GM23338 (cell line): ENCODE measurements around the gene CENPL. TPM values are rescaled to one million over a fixed set of nuclear protein-coding genes. Genes with fewer than 3 reads are reported as not detected.
"Not testable (repeated sequence)": the region's sequence is repeated elsewhere in the genome, so short reads cannot be mapped to it uniquely, and the experiment has no call there.

Experiments used
- ATAC-seq: fragments of 200-7000 bp; cut with Tn5 transposase; 3 replicates; pipeline ENCODE4 v1.9.1; 2020
- DNase-seq: peaks from one replicate; pipeline ENCODE4 v3.0.0-alpha.2; 2015; ENCODE audit warnings: low spot score
- H2AFZ ChIP-seq: fragments of 200-600 bp; sonication (generic); 2 replicates; pipeline ENCODE4 v1.8.0; 2016; ENCODE audit warnings: antibody characterized with exemption, mild to moderate bottlenecking, moderate library complexity
- H3F3A ChIP-seq: fragments of 200-600 bp; sonication (generic); replicated peaks from 2 replicates; pipeline ENCODE4 v1.8.0; 2017; ENCODE audit warnings: antibody characterized with exemption, mixed run types, low read depth
- H3K27ac ChIP-seq: fragments of 200-600 bp; sonication (generic); 2 replicates; pipeline ENCODE4 v1.6.1; 2016; ENCODE audit warnings: low read depth
- H3K27me3 ChIP-seq: fragments of 200-600 bp; sonication (generic); 2 replicates; pipeline ENCODE4 v1.8.0; 2016; ENCODE audit warnings: mild to moderate bottlenecking, mixed run types, moderate library complexity; ENCODE audit not compliant: insufficient read depth
- H3K36me3 ChIP-seq: fragments of 200-600 bp; sonication (generic); 2 replicates; pipeline ENCODE4 v1.8.0; 2016; ENCODE audit warnings: mild to moderate bottlenecking; ENCODE audit not compliant: insufficient read depth
- H3K4me1 ChIP-seq: fragments of 200-600 bp; sonication (generic); 2 replicates; pipeline ENCODE4 v1.8.0; 2016; ENCODE audit warnings: mild to moderate bottlenecking, moderate library complexity; ENCODE audit not compliant: insufficient read depth
- H3K4me2 ChIP-seq: fragments of 200-600 bp; sonication (generic); 2 replicates; pipeline ENCODE4 v1.7.1; 2017; ENCODE audit warnings: mixed run types
- H3K4me3 ChIP-seq: fragments of 200-600 bp; sonication (generic); 2 replicates; pipeline ENCODE4 v1.6.1; 2016; ENCODE audit warnings: mixed run types
- H3K79me2 ChIP-seq: fragments of 200-600 bp; sonication (generic); replicated peaks from 2 replicates; pipeline ENCODE4 v1.8.0; 2017; ENCODE audit warnings: mild to moderate bottlenecking; ENCODE audit not compliant: insufficient read depth
- H3K9me2 ChIP-seq: fragments of 200-600 bp; sonication (generic); 2 replicates; pipeline ENCODE4 v1.8.0; 2017; ENCODE audit not compliant: insufficient read depth
- H4K20me1 ChIP-seq: fragments of 200-600 bp; sonication (generic); replicated peaks from 2 replicates; pipeline ENCODE4 v1.8.0; 2017; ENCODE audit warnings: mild to moderate bottlenecking; ENCODE audit not compliant: insufficient read depth
- H3K27ac Mint-ChIP-seq: 2 replicates; pipeline ENCODE4 v1.8.0; 2020; ENCODE audit warnings: inconsistent platforms, mild to moderate bottlenecking, moderate library complexity, mixed read lengths
- H3K27me3 Mint-ChIP-seq: 3 replicates; pipeline ENCODE4 v1.8.0; 2022; ENCODE audit warnings: low read depth, mild to moderate bottlenecking, moderate library complexity, mixed read lengths, inconsistent platforms; ENCODE audit not compliant: insufficient read depth, poor library complexity
- H3K36me3 Mint-ChIP-seq: 3 replicates; pipeline ENCODE4 v1.8.0; 2021; ENCODE audit warnings: low read depth, mild to moderate bottlenecking, inconsistent platforms, moderate library complexity, mixed read lengths
- H3K4me1 Mint-ChIP-seq: 3 replicates; pipeline ENCODE4 v1.8.0; 2020; ENCODE audit warnings: mild to moderate bottlenecking, inconsistent platforms, mixed read lengths
- H3K4me3 Mint-ChIP-seq: 3 replicates; pipeline ENCODE4 v1.8.0; 2021; ENCODE audit warnings: moderate library complexity, mild to moderate bottlenecking, inconsistent platforms, mixed read lengths
- H3K9me3 Mint-ChIP-seq: 3 replicates; pipeline ENCODE4 v1.8.0; 2020; ENCODE audit warnings: moderate library complexity, mild to moderate bottlenecking, inconsistent platforms, mixed read lengths
- CREB1 ChIP-seq: fragments of 250-450 bp; sonication (Bioruptor Pico); IDR thresholded peaks from 2 replicates; pipeline ENCODE4 v1.5.0; 2020; ENCODE audit warnings: low read depth, mild to moderate bottlenecking, moderate library complexity
- ETS1 ChIP-seq: IDR thresholded peaks from 2 replicates; pipeline ENCODE4 v1.6.1; 2016; ENCODE audit warnings: antibody characterized with exemption
- EZH2 ChIP-seq: fragments of 200-600 bp; sonication (generic); IDR thresholded peaks from one replicate; pipeline ENCODE4 v1.8.0; 2017; ENCODE audit warnings: antibody characterized with exemption, mild to moderate bottlenecking, low read depth; ENCODE audit not compliant: unreplicated experiment
- EZH2phosphoT487 ChIP-seq: fragments of 200-600 bp; sonication (generic); IDR thresholded peaks from one replicate; pipeline ENCODE4 v1.8.1; 2018; ENCODE audit warnings: antibody characterized with exemption; ENCODE audit not compliant: unreplicated experiment
- JUNB ChIP-seq: IDR thresholded peaks from one replicate; pipeline ENCODE4 v1.6.1; 2016; ENCODE audit warnings: antibody characterized with exemption; ENCODE audit not compliant: unreplicated experiment
- NANOG ChIP-seq: IDR thresholded peaks from 2 replicates; pipeline ENCODE4 v1.6.1; 2016; ENCODE audit warnings: antibody characterized with exemption, borderline replicate concordance
- POLR2AphosphoS5 ChIP-seq: IDR thresholded peaks from 2 replicates; pipeline ENCODE4 v1.6.1; 2016; ENCODE audit warnings: antibody characterized with exemption, low read depth
- STAT1 ChIP-seq: IDR thresholded peaks from one replicate; pipeline ENCODE4 v1.6.1; 2016; ENCODE audit warnings: antibody characterized with exemption; ENCODE audit not compliant: unreplicated experiment
- ZNF114 ChIP-seq: fragments of 250-450 bp; sonication (Bioruptor Pico); IDR thresholded peaks from 2 replicates; pipeline ENCODE4 v1.5.0; 2020; ENCODE audit warnings: mild to moderate bottlenecking, moderate library complexity
- ZNF331 ChIP-seq: fragments of 250-450 bp; sonication (Bioruptor Pico); IDR thresholded peaks from 2 replicates; pipeline ENCODE4 v1.5.0; 2020; ENCODE audit warnings: low read depth, mild to moderate bottlenecking, moderate library complexity
- polyA plus RNA-seq: library from polyadenylated mRNA; unstranded; fragments of >200 nt; fragmentation: Nextera tagmentation; extraction: Ambion mirVana; gene quantifications from 2 replicates; pipeline ENCODE4 v1.2.1, GENCODE V29; 2016
- total RNA-seq: library from RNA; depleted of rRNA; stranded (reverse); fragments of >200 nt; shearing (Covaris generic); gene quantifications from 2 replicates; pipeline ENCODE4 v1.2.3, GENCODE V29; 2014
- TF ChIP-seq, protein P1 (sequence below), 2 experiments: fragments of 200-600 bp in 1 of 2; sonication (generic) in 1 of 2; conservative IDR thresholded peaks; 2 replicates each; pipeline versions ENCODE4 v1.5.1 to v1.6.1; 2016 to 2017; ENCODE audit warnings: antibody characterized with exemption in 2 of 2, low read depth in 2 of 2, mild to moderate bottlenecking in 2 of 2, moderate library complexity in 1 of 2

Gene CENPL
- total and polyA plus RNA-seq, 2 experiments from 2014 or later, result 13.6 to 23.5 TPM

DNA sequence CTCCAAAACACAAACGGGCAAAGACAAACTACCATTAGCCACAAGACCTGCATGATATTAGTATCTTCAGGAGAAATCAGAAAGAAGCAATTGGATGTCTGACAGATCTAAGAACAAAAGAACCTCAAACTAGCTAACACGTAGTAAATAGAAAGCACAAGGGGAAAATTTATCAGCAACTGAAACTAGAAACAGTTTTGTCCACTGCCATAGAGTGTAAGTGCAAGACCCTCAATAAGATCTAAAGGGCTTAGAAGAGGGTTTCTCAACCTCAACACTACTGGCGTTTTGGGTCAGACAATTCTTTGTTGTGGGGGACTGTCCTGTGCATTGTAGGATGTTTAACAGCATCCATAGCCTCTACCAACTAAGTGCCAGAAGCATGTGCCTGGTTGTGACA is 55.9 kb downstream of the CENPL start:
- Histone ChIP-seq H3K36me3 (peaks cover 5% of the 10 kb centered on the region; the same call in 1 of the 2 replicates), H3K9me2 (no peaks in the 10 kb centered on the region), H2AFZ (no peak overlapping the region), H3K4me3 (no peak overlapping the region), H3K27me3 (no peaks in the 10 kb centered on the region), H3F3A (no peaks in the 10 kb centered on the region), H3K79me2 (no peaks in the 10 kb centered on the region), H4K20me1 (no peaks in the 10 kb centered on the region), H3K4me2 (no peak overlapping the region), H3K27ac (no peak overlapping the region), H3K4me1 (no peaks in the 10 kb centered on the region)
- no peak overlapping the region for H3K4me3 Mint-ChIP-seq
- no peak for ATAC-seq
- no peaks in the 10 kb centered on the region for H3K27me3 Mint-ChIP-seq
- peaks cover 9% of the 10 kb centered on the region; the same call in 2 of the 3 replicates for H3K36me3 Mint-ChIP-seq
- no peak overlapping the region for H3K27ac Mint-ChIP-seq
- TF ChIP-seq ZNF331 (CRISPR knock-in tag), result no peak
- no peak for TF ChIP-seq JUNB
- TF ChIP-seq ZNF114 (CRISPR knock-in tag), result no peak
- TF ChIP-seq ETS1, result no peak
- no peak for TF ChIP-seq EZH2
- TF ChIP-seq, protein P1, sequence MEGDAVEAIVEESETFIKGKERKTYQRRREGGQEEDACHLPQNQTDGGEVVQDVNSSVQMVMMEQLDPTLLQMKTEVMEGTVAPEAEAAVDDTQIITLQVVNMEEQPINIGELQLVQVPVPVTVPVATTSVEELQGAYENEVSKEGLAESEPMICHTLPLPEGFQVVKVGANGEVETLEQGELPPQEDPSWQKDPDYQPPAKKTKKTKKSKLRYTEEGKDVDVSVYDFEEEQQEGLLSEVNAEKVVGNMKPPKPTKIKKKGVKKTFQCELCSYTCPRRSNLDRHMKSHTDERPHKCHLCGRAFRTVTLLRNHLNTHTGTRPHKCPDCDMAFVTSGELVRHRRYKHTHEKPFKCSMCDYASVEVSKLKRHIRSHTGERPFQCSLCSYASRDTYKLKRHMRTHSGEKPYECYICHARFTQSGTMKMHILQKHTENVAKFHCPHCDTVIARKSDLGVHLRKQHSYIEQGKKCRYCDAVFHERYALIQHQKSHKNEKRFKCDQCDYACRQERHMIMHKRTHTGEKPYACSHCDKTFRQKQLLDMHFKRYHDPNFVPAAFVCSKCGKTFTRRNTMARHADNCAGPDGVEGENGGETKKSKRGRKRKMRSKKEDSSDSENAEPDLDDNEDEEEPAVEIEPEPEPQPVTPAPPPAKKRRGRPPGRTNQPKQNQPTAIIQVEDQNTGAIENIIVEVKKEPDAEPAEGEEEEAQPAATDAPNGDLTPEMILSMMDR (conservative IDR thresholded peaks at IDR 0.05; ENCODE audit: low read depth in 2 of 2), result no peak
- no peak for DNase-seq
- H3K9me3 Mint-ChIP-seq, result peaks cover 9% of the 10 kb centered on the region
- H3K4me1 Mint-ChIP-seq, result no peaks in the 10 kb centered on the region

GRCh38 chr1:173768206-173768605 is 56.5 kb downstream of the CENPL start:
- no peaks in the 10 kb centered on the region for H3K27me3 Mint-ChIP-seq
- no peaks in the 10 kb centered on the region for H3F3A ChIP-seq
- H3K4me1 ChIP-seq, result no peaks in the 10 kb centered on the region
- H3K9me3 Mint-ChIP-seq, result peaks cover 15% of the 10 kb centered on the region
- H3K4me3 Mint-ChIP-seq, result no peak overlapping the region
- H3K27ac Mint-ChIP-seq, result no peak overlapping the region
- no peak for TF ChIP-seq POLR2AphosphoS5
- no peak for TF ChIP-seq EZH2phosphoT487
- TF ChIP-seq, protein P1 (conservative IDR thresholded peaks at IDR 0.05; ENCODE audit: low read depth in 2 of 2), result no peak
- no peak for TF ChIP-seq CREB1 (CRISPR knock-in tag)
- no peak for TF ChIP-seq STAT1
- TF ChIP-seq EZH2, result no peak
- no peak for TF ChIP-seq ZNF114 (CRISPR knock-in tag)
- no peak for TF ChIP-seq ZNF331 (CRISPR knock-in tag)
- TF ChIP-seq NANOG, result no peak
- peaks cover 5% of the 10 kb centered on the region; the same call in 1 of the 2 replicates for H3K36me3 ChIP-seq
- no peaks in the 10 kb centered on the region for H4K20me1 ChIP-seq
- DNase-seq (no peak), ATAC-seq (no peak)
- no peak overlapping the region for H2AFZ ChIP-seq
- no peak overlapping the region for H3K4me2 ChIP-seq
- H3K4me1 Mint-ChIP-seq, result no peaks in the 10 kb centered on the region
- H3K79me2 ChIP-seq, result no peaks in the 10 kb centered on the region
- no peaks in the 10 kb centered on the region for H3K9me2 ChIP-seq
- H3K36me3 Mint-ChIP-seq, result peaks cover 14% of the 10 kb centered on the region; the same call in 2 of the 3 replicates
- H3K27ac ChIP-seq, result no peak overlapping the region
- H3K4me3 ChIP-seq, result no peak overlapping the region
- H3K27me3 ChIP-seq, result no peaks in the 10 kb centered on the region

GRCh38 chr1:173764331-173764730 is 60.4 kb downstream of the CENPL start:
- H3K4me2 ChIP-seq, H3K4me1 ChIP-seq, H3F3A ChIP-seq, H3K27me3 ChIP-seq, H3K27ac ChIP-seq, H2AFZ ChIP-seq, H3K27ac Mint-ChIP-seq, H3K36me3 ChIP-seq, H3K79me2 ChIP-seq, H4K20me1 ChIP-seq, H3K4me3 Mint-ChIP-seq, H3K4me3 ChIP-seq, ATAC-seq, H3K4me1 Mint-ChIP-seq, H3K9me2 ChIP-seq, DNase-seq, H3K27me3 Mint-ChIP-seq: not testable (repeated sequence)
- Mint-ChIP-seq H3K9me3 (peaks cover 29% of the 10 kb centered on the region), H3K36me3 (peaks cover 50% of the 10 kb centered on the region)
